Colonic mucosa (tissue), 4 donors: ENCODE results near the gene ALS2CL. TPM values are rescaled to one million over a fixed set of nuclear protein-coding genes. Genes with fewer than 3 reads are reported as not detected.

Experiments
- DNase-seq: peaks from one replicate; pipeline ENCODE4 v3.0.0-alpha.2; 2020
- H3K27ac ChIP-seq: fragments of 200-600 bp; one replicate; pipeline ENCODE4 v1.8.0; 2021
- H3K27me3 ChIP-seq: fragments of 200-600 bp; one replicate; pipeline ENCODE4 v1.8.0; 2021
- H3K36me3 ChIP-seq: fragments of 200-600 bp; one replicate; pipeline ENCODE4 v1.8.0; 2021
- H3K4me1 ChIP-seq: fragments of 200-600 bp; one replicate; pipeline ENCODE4 v1.8.0; 2021; ENCODE audit warnings: mild to moderate bottlenecking
- H3K4me3 ChIP-seq: fragments of 200-600 bp; one replicate; pipeline ENCODE4 v1.8.0; 2021
- H3K9ac ChIP-seq, 2 donors: one replicate each; pipeline ENCODE4 v1.7.0; 2013; ENCODE audit warnings: control low read depth in 2 of 2, low read depth in 2 of 2, low read length in 2 of 2
- H3K9me3 ChIP-seq: fragments of 200-600 bp; one replicate; pipeline ENCODE4 v1.8.0; 2021
- CTCF ChIP-seq: fragments of 200-600 bp; IDR thresholded peaks from one replicate; pipeline ENCODE4 v1.8.0; 2022; ENCODE audit warnings: antibody characterized with exemption, mild to moderate bottlenecking
- intact Hi-C: fragments of 100-400 bp; cut with DNase I; formaldehyde crosslinking; loops from one replicate; pipeline ENCODE4 v1.14.1; 2022
- total RNA-seq, 2 donors: library from RNA; stranded (reverse); fragmentation: NEBNext Ultra II Directional in 1 of 2; extraction: Animal tissue kit (Norgen Biotek cat#: 25700) in 1 of 2; gene quantifications; one replicate each; pipeline ENCODE4 v1.2.1, GENCODE V29; 2021
- donor health status: healthy.
- donor health status: DM: no; HTN: no; CAD: no.
- donor health status: DM: no; HTN: no; CAD: no.

ALS2CL gene
- total RNA-seq, 2 donors from 2014 or later = 21.8 to 40.3 TPM

GRCh38 chr3:46656778-46657556 lies 36.5 kb downstream of the ALS2CL start:
- no peaks in the 10 kb centered on the region for H3K9me3 ChIP-seq
- no peaks in the 10 kb centered on the region for H3K36me3 ChIP-seq
- TF ChIP-seq CTCF = no peak
- H3K9ac ChIP-seq = no peak overlapping the region
- no peaks in the 10 kb centered on the region for H3K4me1 ChIP-seq
- peak; percentile 12 for DNase-seq
- no peaks in the 10 kb centered on the region for H3K27me3 ChIP-seq
- no peak overlapping the region for H3K4me3 ChIP-seq
- intact Hi-C loops = no loop called here
- no peak overlapping the region for H3K27ac ChIP-seq

- no peaks in the 10 kb centered on the region for H3K4me1 ChIP-seq
- intact Hi-C loops = no loop called here
- H3K9me3 ChIP-seq = no peaks in the 10 kb centered on the region
- H3K4me3 ChIP-seq = no peak overlapping the region
- H3K9ac ChIP-seq = no peak overlapping the region
- no peak for DNase-seq
- no peak for TF ChIP-seq CTCF
- no peaks in the 10 kb centered on the region for H3K36me3 ChIP-seq
- H3K27me3 ChIP-seq = no peaks in the 10 kb centered on the region
- no peak overlapping the region for H3K27ac ChIP-seq
Measured at GRCh38 chr3:46655271-46655670, 38.2 kb downstream of the ALS2CL start.

GRCh38 chr3:46651084-46651483 lies 42.4 kb downstream of the ALS2CL start:
- no peak for DNase-seq
- no peak overlapping the region for H3K4me3 ChIP-seq
- H3K9ac ChIP-seq = no peak overlapping the region
- no peaks in the 10 kb centered on the region for H3K9me3 ChIP-seq
- H3K36me3 ChIP-seq = no peaks in the 10 kb centered on the region
- no peaks in the 10 kb centered on the region for H3K4me1 ChIP-seq
- H3K27me3 ChIP-seq = no peaks in the 10 kb centered on the region
- TF ChIP-seq CTCF = no peak
- intact Hi-C loops = no loop called here
- H3K27ac ChIP-seq = no peak overlapping the region

- H3K27ac ChIP-seq = no peak overlapping the region
- no peak for TF ChIP-seq CTCF
- H3K9me3 ChIP-seq = no peaks in the 10 kb centered on the region
- intact Hi-C loops = no loop called here
- H3K36me3 ChIP-seq = no peaks in the 10 kb centered on the region
- no peak overlapping the region for H3K9ac ChIP-seq
- no peak for DNase-seq
- no peaks in the 10 kb centered on the region for H3K4me1 ChIP-seq
- no peak overlapping the region for H3K4me3 ChIP-seq
- no peaks in the 10 kb centered on the region for H3K27me3 ChIP-seq
Measured at GRCh38 chr3:46649436-46649835, 44.0 kb downstream of the ALS2CL start.

GRCh38 chr3:46648096-46648495 lies 45.4 kb downstream of the ALS2CL start:
- intact Hi-C loops = no loop called here

More at GRCh38 chr3:46648096-46648495, 45.4 kb downstream of the ALS2CL start:
- H3K9ac ChIP-seq = no peak overlapping the region
- H3K4me1 ChIP-seq = no peaks in the 10 kb centered on the region
- H3K9me3 ChIP-seq = no peaks in the 10 kb centered on the region
- TF ChIP-seq CTCF = no peak
- H3K4me3 ChIP-seq = no peak overlapping the region
- no peaks in the 10 kb centered on the region for H3K27me3 ChIP-seq
- no peaks in the 10 kb centered on the region for H3K36me3 ChIP-seq
- no peak for DNase-seq
- no peak overlapping the region for H3K27ac ChIP-seq
